Endothelial cell of umbilical vein (primary cell): Measurements from ENCODE around the gene SLC5A12. TPM values are rescaled to one million over a fixed set of nuclear protein-coding genes. Genes with fewer than 3 reads are reported as not detected.

Experiments used
- BruUV-seq: library from RNA; stranded (reverse); fragments of 400-500 nt; replicated peaks from 2 replicates; lab custom pipeline; 2021; lab: Mats Ljungman, UMichigan
- CTCF ChIA-PET: fragments of 300-600, 350-600 bp; sonication (Branson Sonifier 250); formaldehyde crosslinking; loops from one replicate; lab custom pipeline; 2021; ENCODE audit warnings: antibody characterized with exemption, inconsistent platforms; lab: Charles Lee
- POLR2A ChIA-PET: fragments of 300-600, 350-600 bp; sonication (Branson Sonifier 250); formaldehyde crosslinking; loops from one replicate; lab custom pipeline; 2021; ENCODE audit warnings: antibody characterized with exemption, inconsistent platforms; lab: Charles Lee
- DNase-seq: peaks from one replicate; pipeline ENCODE4 v3.0.0-alpha.2; 2011; ENCODE audit warnings: low read depth, low spot score
- FAIRE-seq: peaks from 2 replicates; lab custom pipeline; 2011; peaks lifted over from hg19 to GRCh38; lab: Jason Lieb, UNC
- H2AFZ ChIP-seq: 2 replicates; pipeline ENCODE4 v1.6.0; 2012; ENCODE audit warnings: low read depth, low read length, control low read depth, inconsistent platforms
- H3K27ac ChIP-seq: 2 replicates; pipeline ENCODE4 v1.5.1; 2011; ENCODE audit warnings: low read depth, mild to moderate bottlenecking, control low read depth, low read length, moderate library complexity; ENCODE audit not compliant: insufficient read depth
- H3K27me3 ChIP-seq, 2 experiments: 2 replicates each; pipeline versions ENCODE4 v1.6.0 to v1.6.1; 2011; ENCODE audit warnings: low read length in 2 of 2, mixed read lengths in 1 of 2; ENCODE audit not compliant: control insufficient read depth in 2 of 2, insufficient read depth in 2 of 2
- H3K36me3 ChIP-seq, 2 experiments: 2 replicates in 1 of 2; 3 replicates in 1 of 2; pipeline ENCODE4 v1.5.1; 2011; ENCODE audit warnings: low read length in 2 of 2, mild to moderate bottlenecking in 1 of 2, moderate library complexity in 1 of 2; ENCODE audit not compliant: control insufficient read depth in 2 of 2, insufficient read depth in 2 of 2; ENCODE audit errors: extremely low read depth in 1 of 2
- H3K4me1 ChIP-seq: 3 replicates; pipeline ENCODE4 v1.5.1; 2011; ENCODE audit warnings: mild to moderate bottlenecking, low read length; ENCODE audit not compliant: control insufficient read depth, insufficient read depth; ENCODE audit errors: extremely low read depth
- H3K4me2 ChIP-seq: 2 replicates; pipeline ENCODE4 v1.6.1; 2011; ENCODE audit warnings: low read length, control low read depth, mixed read lengths; ENCODE audit not compliant: insufficient read depth
- H3K4me3 ChIP-seq, 3 experiments: fragments of 200-600 bp in 1 of 3; sonication (generic), shearing (Covaris generic) in 1 of 3; replicated peaks in 1 of 3; 2 replicates each; pipeline ENCODE4 v1.5.1; 2011 to 2016; ENCODE audit warnings: control low read depth in 3 of 3, low read length in 3 of 3, mild to moderate bottlenecking in 2 of 3, inconsistent platforms in 1 of 3, low read depth in 1 of 3, moderate library complexity in 1 of 3; ENCODE audit not compliant: insufficient read depth in 1 of 3
- H3K79me2 ChIP-seq: 2 replicates; pipeline ENCODE4 v1.6.0; 2012; ENCODE audit warnings: low read length, inconsistent platforms; ENCODE audit not compliant: control insufficient read depth, insufficient read depth
- H3K9ac ChIP-seq: replicated peaks from 2 replicates; pipeline ENCODE3; 2011; ENCODE audit warnings: low read length, control low read depth; ENCODE audit not compliant: insufficient read depth; ENCODE audit errors: extremely low read depth
- H3K9me1 ChIP-seq: replicated peaks from 3 replicates; pipeline ENCODE4 v1.6.0; 2011; ENCODE audit warnings: mild to moderate bottlenecking, low read length; ENCODE audit not compliant: control insufficient read depth, insufficient read depth; ENCODE audit errors: extremely low read depth
- H3K9me3 ChIP-seq: replicated peaks from 2 replicates; pipeline ENCODE4 v1.5.1; 2012; ENCODE audit warnings: low read length, inconsistent platforms; ENCODE audit not compliant: control insufficient read depth, insufficient read depth
- H4K20me1 ChIP-seq: replicated peaks from 2 replicates; pipeline ENCODE3; 2011; ENCODE audit warnings: mild to moderate bottlenecking, low read length; ENCODE audit not compliant: control insufficient read depth, insufficient read depth; ENCODE audit errors: extremely low read depth
- CTCF ChIP-seq, 2 donors: IDR thresholded peaks; 1 replicate in 1 of 2; 2 replicates in 1 of 2; pipeline ENCODE4 v1.5.1; 2011; ENCODE audit warnings: low read length in 2 of 2, mild to moderate bottlenecking in 2 of 2, moderate library complexity in 2 of 2, control low read depth in 1 of 2, inconsistent platforms in 1 of 2, low read depth in 1 of 2; ENCODE audit not compliant: insufficient read depth in 1 of 2; ENCODE audit errors: extremely low read depth in 1 of 2
- EZH2 ChIP-seq: IDR thresholded peaks from 2 replicates; pipeline ENCODE4 v1.6.1; 2012; ENCODE audit warnings: borderline replicate concordance, low read depth, mild to moderate bottlenecking, moderate library complexity, low read length, inconsistent platforms; ENCODE audit not compliant: severe bottlenecking
- FOS ChIP-seq: IDR thresholded peaks from 2 replicates; pipeline ENCODE4 v1.6.1; 2011; ENCODE audit warnings: mild to moderate bottlenecking, low read length, moderate library complexity, borderline replicate concordance; ENCODE audit not compliant: insufficient read depth
- GATA2 ChIP-seq: IDR thresholded peaks from 2 replicates; pipeline ENCODE4 v1.7.0; 2011; ENCODE audit warnings: low read depth, mild to moderate bottlenecking, moderate library complexity, mixed read lengths, low read length; ENCODE audit not compliant: insufficient read length, insufficient read depth
- JUN ChIP-seq: IDR thresholded peaks from 2 replicates; pipeline ENCODE4 v1.6.1; 2011; ENCODE audit warnings: borderline replicate concordance, low read depth; ENCODE audit not compliant: insufficient read length, insufficient read depth
- MAX ChIP-seq: IDR thresholded peaks from 2 replicates; pipeline ENCODE4 v1.6.1; 2011; ENCODE audit not compliant: insufficient read depth, insufficient read length
- MYC ChIP-seq: IDR thresholded peaks from one replicate; pipeline ENCODE4 v1.6.1; 2011; ENCODE audit warnings: mild to moderate bottlenecking, low read depth, low read length
- POLR2A ChIP-seq: IDR thresholded peaks from 2 replicates; pipeline ENCODE4 v1.6.1; 2012; ENCODE audit warnings: low read depth, mild to moderate bottlenecking, control low read depth, low read length
- POLR2AphosphoS5 ChIP-seq: IDR thresholded peaks from 2 replicates; pipeline ENCODE4 v1.6.1; 2012; ENCODE audit warnings: low read depth, mild to moderate bottlenecking, control low read depth, low read length, moderate library complexity; ENCODE audit not compliant: insufficient read depth
- dilution Hi-C: fragments of 300-500 bp; cut with MboI; formaldehyde crosslinking; loops from one replicate; pipeline ENCODE4 v1.15.0; 2019; ENCODE audit warnings: low sequenced_read_pairs; ENCODE audit not compliant: extremely low pct_ligation_motif_present
- intact Hi-C: fragments of 100-400 bp; cut with micrococcal nuclease; formaldehyde crosslinking; loops from one replicate; pipeline ENCODE4 v1.10.0; 2022
- polyA plus RNA-seq, 4 experiments: library from polyadenylated mRNA; depleted of rRNA in 3 of 4; stranded (reverse) in 3 of 4; unstranded in 1 of 4; fragments of >200 nt; gene quantifications; 2 replicates each; pipeline versions ENCODE4 v1.2.1 to v1.2.3, GENCODE V29; 2011 to 2012; ENCODE audit warnings: missing spikeins in 1 of 4
- total RNA-seq: library from RNA; stranded (reverse); gene quantifications from 2 replicates; pipeline ENCODE4 v1.2.3, GENCODE V29; 2021

The SLC5A12 gene
- total and polyA plus RNA-seq, 2 donors (not counting 3 experiments of a cell fraction or from before 2014, with no cell fraction given) = not detected

- CTCF ChIA-PET = no interaction called here
- H3K4me2 ChIP-seq = no peak overlapping the region
- H4K20me1 ChIP-seq = no peaks in the 10 kb centered on the region
- DNase-seq (no peak), FAIRE-seq (no peak)
- BruUV-seq = no TSS peak
- no peaks in the 10 kb centered on the region for H3K36me3 ChIP-seq
- H3K4me3 ChIP-seq = no peak overlapping the region
- H3K9me1 ChIP-seq = no peaks in the 10 kb centered on the region
- no peaks in the 10 kb centered on the region for H3K9me3 ChIP-seq
- no peak overlapping the region for H3K9ac ChIP-seq
- dilution Hi-C loops = no loop called here
- no peaks in the 10 kb centered on the region for H3K79me2 ChIP-seq
- H3K27ac ChIP-seq = no peak overlapping the region
- no peaks in the 10 kb centered on the region for H3K4me1 ChIP-seq
- H3K27me3 ChIP-seq = no peaks in the 10 kb centered on the region
- POLR2A ChIA-PET = no interaction called here
- no peak for TF ChIP-seq POLR2AphosphoS5
- TF ChIP-seq FOS = no peak
- no peak for TF ChIP-seq JUN
- no peak for TF ChIP-seq GATA2
- no peak for TF ChIP-seq MYC
- TF ChIP-seq MAX = no peak
- TF ChIP-seq POLR2A = no peak
- TF ChIP-seq EZH2 = no peak
- no peak for TF ChIP-seq CTCF (IDR thresholded peaks at IDR 0.05; ENCODE audit: extremely low read depth in 1 of 2, insufficient read depth in 1 of 2, low read depth in 1 of 2, low read length in 2 of 2)
- intact Hi-C loops = no loop called here
- no peak overlapping the region for H2AFZ ChIP-seq
These were observed 101.4 kb downstream of the SLC5A12 start for GRCh38 chr11:26620282-26621045.
